ENCODE measurements around the gene CRYBA4.

Gene CRYBA4

GRCh38 chr22:26632422-26633155, 10.8 kb downstream of the CRYBA4 start:
- no peaks in the 10 kb centered on the region for H3K4me1 ChIP-seq (ENCODE audit: control insufficient read depth in 1 of 2, insufficient read depth in 2 of 2, low read length in 2 of 2)
- H3K27ac ChIP-seq (ENCODE audit: low read length) = no peak overlapping the region
- H3K4me3 ChIP-seq (ENCODE audit: low read depth in 1 of 2, low read length in 2 of 2) = no peak overlapping the region
- no peaks in the 10 kb centered on the region for H3K27me3 ChIP-seq (ENCODE audit: low read depth, low read length)
- H3K36me3 ChIP-seq (ENCODE audit: control insufficient read depth in 1 of 2, insufficient read depth in 2 of 2, low read length in 2 of 2) = no peaks in the 10 kb centered on the region
- H3K9me3 ChIP-seq (ENCODE audit: control insufficient read depth in 1 of 2, low read length in 2 of 2) = peaks cover 0 to 4% of the 10 kb centered on the region in 2 donors

- Histone ChIP-seq H3K27me3 (ENCODE audit: low read depth, low read length) (no peaks in the 10 kb centered on the region), H3K9me3 (ENCODE audit: control insufficient read depth in 1 of 2, low read length in 2 of 2) (peaks cover 0 to 4% of the 10 kb centered on the region in 2 donors), H3K4me3 (ENCODE audit: low read depth in 1 of 2, low read length in 2 of 2) (no peak overlapping the region), H3K27ac (ENCODE audit: low read length) (no peak overlapping the region), H3K4me1 (ENCODE audit: control insufficient read depth in 1 of 2, insufficient read depth in 2 of 2, low read length in 2 of 2) (no peaks in the 10 kb centered on the region), H3K36me3 (ENCODE audit: control insufficient read depth in 1 of 2, insufficient read depth in 2 of 2, low read length in 2 of 2) (no peaks in the 10 kb centered on the region)
These were observed 12.4 kb downstream of the CRYBA4 start for GRCh38 chr22:26634189-26634588.

- H3K36me3 ChIP-seq (ENCODE audit: control insufficient read depth in 1 of 2, insufficient read depth in 2 of 2, low read length in 2 of 2) = no peaks in the 10 kb centered on the region
- H3K27me3 ChIP-seq (ENCODE audit: low read depth, low read length) = no peaks in the 10 kb centered on the region
- no peaks in the 10 kb centered on the region for H3K4me1 ChIP-seq (ENCODE audit: control insufficient read depth in 1 of 2, insufficient read depth in 2 of 2, low read length in 2 of 2)
- peaks cover 0 to 4% of the 10 kb centered on the region in 2 donors for H3K9me3 ChIP-seq (ENCODE audit: control insufficient read depth in 1 of 2, low read length in 2 of 2)
- no peak overlapping the region for H3K4me3 ChIP-seq (ENCODE audit: low read depth in 1 of 2, low read length in 2 of 2)
- no peak overlapping the region for H3K27ac ChIP-seq (ENCODE audit: low read length)
These were observed 13.4 kb downstream of the CRYBA4 start for GRCh38 chr22:26635117-26635516.

GRCh38 chr22:26636296-26636695, 14.5 kb downstream of the CRYBA4 start:
- no peaks in the 10 kb centered on the region for H3K4me1 ChIP-seq (ENCODE audit: control insufficient read depth in 1 of 2, insufficient read depth in 2 of 2, low read length in 2 of 2)

DNA sequence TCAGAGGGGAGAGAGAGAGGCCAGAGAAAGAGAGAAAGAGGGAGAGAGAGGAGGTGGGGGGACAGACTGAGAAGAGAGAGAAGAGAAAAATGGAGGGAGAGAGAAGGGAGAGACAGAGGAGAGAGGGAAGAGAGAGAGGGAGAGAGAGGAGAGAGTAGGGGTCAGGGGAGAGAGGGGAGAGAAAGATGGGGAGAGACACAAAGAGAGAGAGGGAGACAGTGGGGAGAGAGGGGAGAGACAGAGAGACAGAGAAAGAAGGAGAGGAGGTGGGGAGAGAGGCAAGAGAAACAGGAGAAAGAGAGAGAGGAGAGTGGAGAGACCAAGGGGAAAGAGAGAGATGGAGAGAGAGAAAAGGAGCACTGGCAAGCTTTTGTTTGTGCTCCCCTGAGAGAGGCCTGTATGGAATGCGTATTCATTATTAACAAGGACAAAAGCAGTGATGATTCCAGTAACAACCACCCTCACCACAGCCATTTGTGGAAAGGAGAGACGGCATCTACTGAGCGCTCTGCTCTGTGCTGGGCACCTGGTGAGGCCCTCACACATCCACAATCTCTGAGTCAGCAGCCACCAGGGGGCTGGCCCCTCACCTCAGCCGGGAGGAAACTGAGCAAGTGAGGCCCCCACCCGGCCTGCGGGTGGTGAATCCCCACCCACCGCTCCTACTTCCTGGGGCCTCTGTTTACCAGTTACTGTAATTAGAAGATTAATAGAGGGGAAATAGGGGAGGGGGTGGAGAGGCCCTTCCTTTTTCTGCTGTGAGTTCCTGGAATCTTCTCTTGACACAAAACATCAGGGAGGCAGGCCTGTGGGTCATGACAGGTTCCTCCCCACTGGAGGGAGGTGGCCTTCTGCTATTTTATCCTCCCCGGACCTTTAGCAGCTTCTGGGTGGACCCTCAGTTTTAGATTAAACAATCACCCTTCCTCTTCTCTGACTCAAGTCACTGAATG, 21.0 kb downstream of the CRYBA4 start:
- Histone ChIP-seq H3K27ac (ENCODE audit: low read length) (no peak overlapping the region), H3K4me1 (ENCODE audit: control insufficient read depth in 1 of 2, insufficient read depth in 2 of 2, low read length in 2 of 2) (no peaks in the 10 kb centered on the region), H3K27me3 (ENCODE audit: low read depth, low read length) (peaks cover 5% of the 10 kb centered on the region), H3K9me3 (ENCODE audit: control insufficient read depth in 1 of 2, low read length in 2 of 2) (no peaks in the 10 kb centered on the region), H3K36me3 (ENCODE audit: control insufficient read depth in 1 of 2, insufficient read depth in 2 of 2, low read length in 2 of 2) (no peaks in the 10 kb centered on the region), H3K4me3 (ENCODE audit: low read depth in 1 of 2, low read length in 2 of 2) (no peak overlapping the region)

More at GRCh38 chr22:26636296-26636695, 14.5 kb downstream of the CRYBA4 start:
- no peaks in the 10 kb centered on the region for H3K9me3 ChIP-seq (ENCODE audit: control insufficient read depth in 1 of 2, low read length in 2 of 2)
- H3K4me3 ChIP-seq (ENCODE audit: low read depth in 1 of 2, low read length in 2 of 2) = no peak overlapping the region
- peaks cover 4% of the 10 kb centered on the region for H3K27me3 ChIP-seq (ENCODE audit: low read depth, low read length)
- H3K36me3 ChIP-seq (ENCODE audit: control insufficient read depth in 1 of 2, insufficient read depth in 2 of 2, low read length in 2 of 2) = no peaks in the 10 kb centered on the region
- H3K27ac ChIP-seq (ENCODE audit: low read length) = no peak overlapping the region

DNA sequence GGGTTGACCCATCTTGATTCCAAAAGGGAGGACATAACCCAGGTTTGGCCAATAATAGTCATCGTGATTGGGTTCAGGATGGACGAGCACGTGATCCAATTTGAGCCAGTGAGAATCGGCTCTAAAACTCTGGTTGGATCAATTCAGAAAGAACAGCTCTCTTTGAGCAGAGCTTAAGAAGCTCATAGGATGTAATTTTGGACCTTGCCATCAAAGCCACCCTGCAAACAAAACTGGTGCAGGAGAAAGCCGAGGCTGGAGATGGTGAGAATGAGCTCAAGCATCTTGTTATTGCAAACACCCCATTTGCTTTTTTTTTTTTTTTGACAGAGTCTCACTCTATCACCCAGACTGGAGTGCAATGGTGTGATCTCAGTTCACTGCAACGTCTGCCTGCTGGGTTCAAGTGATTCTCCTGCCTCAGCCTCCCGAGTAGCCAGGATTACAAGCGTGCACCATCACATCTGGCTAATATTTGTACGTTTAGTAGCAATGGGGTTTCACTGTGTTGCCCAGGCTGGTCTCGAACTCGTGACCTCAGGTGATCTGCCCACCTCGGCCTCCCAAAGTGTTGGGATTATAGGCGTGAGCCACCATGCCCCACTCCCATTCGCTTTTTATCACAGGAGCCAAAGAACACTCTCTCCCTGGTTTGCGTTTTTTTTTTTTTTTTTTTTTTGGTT, 21.8 kb downstream of the CRYBA4 start:
- Histone ChIP-seq H3K9me3 (ENCODE audit: control insufficient read depth in 1 of 2, low read length in 2 of 2) (no peaks in the 10 kb centered on the region), H3K27me3 (ENCODE audit: low read depth, low read length) (peaks cover 5% of the 10 kb centered on the region), H3K27ac (ENCODE audit: low read length) (no peak overlapping the region), H3K36me3 (ENCODE audit: control insufficient read depth in 1 of 2, insufficient read depth in 2 of 2, low read length in 2 of 2) (no peaks in the 10 kb centered on the region), H3K4me1 (ENCODE audit: control insufficient read depth in 1 of 2, insufficient read depth in 2 of 2, low read length in 2 of 2) (peaks cover 0 to 6% of the 10 kb centered on the region in 2 donors), H3K4me3 (ENCODE audit: low read depth in 1 of 2, low read length in 2 of 2) (no peak overlapping the region)

DNA sequence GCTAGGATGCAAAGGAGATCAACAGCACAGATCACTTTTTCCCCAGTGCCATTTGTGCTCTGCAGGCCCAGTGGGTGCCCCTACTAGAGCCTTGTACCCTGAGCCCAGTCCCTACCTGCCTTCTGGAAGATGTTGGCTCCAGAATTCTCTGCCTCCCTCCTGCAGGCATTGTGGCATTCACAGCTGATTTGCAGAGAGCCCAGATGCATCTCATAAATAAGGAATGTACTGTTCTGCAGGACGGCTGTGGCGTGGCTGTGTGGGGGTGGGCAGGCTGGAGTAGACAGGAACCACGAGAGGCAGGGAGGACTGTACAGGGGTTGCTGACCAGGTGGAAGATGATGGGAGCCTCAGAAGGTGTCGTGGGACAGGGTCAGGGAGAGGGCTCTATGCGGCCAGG, 24.4 kb downstream of the CRYBA4 start:
- peaks cover 3% of the 10 kb centered on the region for H3K27me3 ChIP-seq (ENCODE audit: low read depth, low read length)
- no peaks in the 10 kb centered on the region for H3K9me3 ChIP-seq (ENCODE audit: control insufficient read depth in 1 of 2, low read length in 2 of 2)
- no peaks in the 10 kb centered on the region for H3K36me3 ChIP-seq (ENCODE audit: control insufficient read depth in 1 of 2, insufficient read depth in 2 of 2, low read length in 2 of 2)
- no peak overlapping the region for H3K4me3 ChIP-seq (ENCODE audit: low read depth in 1 of 2, low read length in 2 of 2)
- no peak overlapping the region for H3K27ac ChIP-seq (ENCODE audit: low read length)
- peaks cover 0 to 9% of the 10 kb centered on the region in 2 donors for H3K4me1 ChIP-seq (ENCODE audit: control insufficient read depth in 1 of 2, insufficient read depth in 2 of 2, low read length in 2 of 2)

GRCh38 chr22:26648011-26648497, 26.3 kb downstream of the CRYBA4 start:
- Histone ChIP-seq H3K4me3 (ENCODE audit: low read depth in 1 of 2, low read length in 2 of 2) (no peak overlapping the region), H3K4me1 (ENCODE audit: control insufficient read depth in 1 of 2, insufficient read depth in 2 of 2, low read length in 2 of 2) (peaks cover 0 to 9% of the 10 kb centered on the region in 2 donors), H3K9me3 (ENCODE audit: control insufficient read depth in 1 of 2, low read length in 2 of 2) (no peaks in the 10 kb centered on the region), H3K36me3 (ENCODE audit: control insufficient read depth in 1 of 2, insufficient read depth in 2 of 2, low read length in 2 of 2) (no peaks in the 10 kb centered on the region), H3K27ac (ENCODE audit: low read length) (no peak overlapping the region), H3K27me3 (ENCODE audit: low read depth, low read length) (peaks cover 4% of the 10 kb centered on the region)

- Histone ChIP-seq H3K27me3 (ENCODE audit: low read depth, low read length) (peaks cover 8% of the 10 kb centered on the region), H3K4me1 (ENCODE audit: control insufficient read depth in 1 of 2, insufficient read depth in 2 of 2, low read length in 2 of 2) (peaks cover 0 to 9% of the 10 kb centered on the region in 2 donors), H3K36me3 (ENCODE audit: control insufficient read depth in 1 of 2, insufficient read depth in 2 of 2, low read length in 2 of 2) (no peaks in the 10 kb centered on the region), H3K4me3 (ENCODE audit: low read depth in 1 of 2, low read length in 2 of 2) (no peak overlapping the region), H3K27ac (ENCODE audit: low read length) (no peak overlapping the region), H3K9me3 (ENCODE audit: control insufficient read depth in 1 of 2, low read length in 2 of 2) (no peaks in the 10 kb centered on the region)
These were observed 27.0 kb downstream of the CRYBA4 start for GRCh38 chr22:26648528-26649388.

DNA sequence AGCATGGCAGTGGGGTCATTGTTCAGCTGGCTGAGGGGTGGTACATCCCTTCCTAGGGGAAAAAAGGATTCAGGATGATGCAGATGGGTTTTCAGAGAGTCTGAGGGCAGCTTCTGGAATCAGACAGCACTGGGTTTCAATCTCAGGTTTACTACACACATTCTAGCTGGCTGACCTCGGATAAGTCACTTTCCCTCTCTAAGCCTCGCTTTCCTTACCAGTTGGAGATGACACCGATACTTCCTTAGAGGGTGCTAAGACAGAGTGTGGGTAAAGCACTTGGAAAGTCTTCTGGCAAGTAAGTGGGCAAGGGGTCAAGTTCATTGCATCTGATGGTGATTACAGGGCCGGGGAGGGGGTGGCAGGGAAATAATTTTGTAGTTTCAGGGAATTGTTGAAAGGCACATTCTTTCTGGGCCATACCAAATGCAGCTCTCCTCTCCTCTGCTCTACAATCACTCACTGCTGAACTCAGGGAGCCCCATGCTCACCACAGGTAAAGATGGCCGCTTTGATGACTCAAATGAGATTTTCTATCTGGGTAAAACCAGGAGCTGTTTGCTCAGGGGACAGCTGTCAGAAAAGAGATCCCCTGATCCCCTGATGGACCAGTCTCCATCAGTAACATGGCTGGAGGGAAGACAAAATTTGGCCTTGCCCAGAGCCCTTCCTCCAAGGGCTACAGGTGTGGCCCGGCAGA, 29.1 kb downstream of the CRYBA4 start:
- Histone ChIP-seq H3K4me3 (ENCODE audit: low read depth in 1 of 2, low read length in 2 of 2) (no peak overlapping the region), H3K9me3 (ENCODE audit: control insufficient read depth in 1 of 2, low read length in 2 of 2) (no peaks in the 10 kb centered on the region), H3K27ac (ENCODE audit: low read length) (no peak overlapping the region), H3K27me3 (ENCODE audit: low read depth, low read length) (peaks cover 8% of the 10 kb centered on the region), H3K4me1 (ENCODE audit: control insufficient read depth in 1 of 2, insufficient read depth in 2 of 2, low read length in 2 of 2) (peaks cover 0 to 9% of the 10 kb centered on the region in 2 donors), H3K36me3 (ENCODE audit: control insufficient read depth in 1 of 2, insufficient read depth in 2 of 2, low read length in 2 of 2) (no peaks in the 10 kb centered on the region)
